Dendritic cell treated with granulocyte-macrophage colony-stimulating factor and Interleukin-4, amounts not matched to agents 40 ng/mL and 50 ng/mL, for 4 days (primary cell): ENCODE results near the gene PRXL2A.

Experiments used
- H3K27ac Mint-ChIP-seq: one replicate; pipeline ENCODE4 v1.8.0; 2022; ENCODE audit warnings: mild to moderate bottlenecking, mixed read lengths
- H3K27me3 Mint-ChIP-seq: one replicate; pipeline ENCODE4 v1.8.0; 2022; ENCODE audit warnings: mild to moderate bottlenecking, mixed read lengths
- H3K36me3 Mint-ChIP-seq: one replicate; pipeline ENCODE4 v1.8.0; 2022; ENCODE audit warnings: low read depth, mixed read lengths
- H3K4me1 Mint-ChIP-seq: one replicate; pipeline ENCODE4 v1.8.0; 2022; ENCODE audit warnings: low read depth, mixed read lengths
- H3K4me3 Mint-ChIP-seq: one replicate; pipeline ENCODE4 v1.8.0; 2022; ENCODE audit warnings: mild to moderate bottlenecking, moderate library complexity, mixed read lengths
- H3K9me3 Mint-ChIP-seq: one replicate; pipeline ENCODE4 v1.8.0; 2022; ENCODE audit warnings: mixed read lengths
- intact Hi-C: fragments of 100-400 bp; cut with micrococcal nuclease; formaldehyde crosslinking; loops from one replicate; pipeline ENCODE4 v1.15.0; 2022

The PRXL2A gene

GRCh38 chr10:80400136-80400804 lies 8.1 kb upstream of the PRXL2A start:
- Mint-ChIP-seq H3K4me1 (no peaks in the 10 kb centered on the region), H3K4me3 (no peak overlapping the region), H3K36me3 (no peaks in the 10 kb centered on the region), H3K9me3 (no peaks in the 10 kb centered on the region), H3K27me3 (peaks cover 4% of the 10 kb centered on the region), H3K27ac (no peak overlapping the region)
- intact Hi-C loops: no loop called here

GRCh38 chr10:80405035-80405434 lies 3.3 kb upstream of the PRXL2A start:
- H3K27ac Mint-ChIP-seq: no peak overlapping the region
- H3K27me3 Mint-ChIP-seq: peaks cover 34% of the 10 kb centered on the region
- H3K9me3 Mint-ChIP-seq: no peaks in the 10 kb centered on the region
- peaks cover 22% of the 10 kb centered on the region for H3K4me1 Mint-ChIP-seq
- no peaks in the 10 kb centered on the region for H3K36me3 Mint-ChIP-seq
- intact Hi-C loops: no loop called here
- H3K4me3 Mint-ChIP-seq: no peak overlapping the region

- Mint-ChIP-seq H3K36me3 (no peaks in the 10 kb centered on the region), H3K4me3 (no peak overlapping the region), H3K27ac (no peak overlapping the region), H3K4me1 (peaks cover 22% of the 10 kb centered on the region), H3K27me3 (peaks cover 38% of the 10 kb centered on the region), H3K9me3 (no peaks in the 10 kb centered on the region)
- intact Hi-C loops: no loop called here
Observed at GRCh38 chr10:80405626-80406025, 2.7 kb upstream of the PRXL2A start.

GRCh38 chr10:80406204-80406603 lies 2.1 kb upstream of the PRXL2A start:
- H3K27me3 Mint-ChIP-seq: peaks cover 43% of the 10 kb centered on the region
- H3K4me3 Mint-ChIP-seq: no peak overlapping the region
- H3K9me3 Mint-ChIP-seq: no peaks in the 10 kb centered on the region
- peaks cover 22% of the 10 kb centered on the region for H3K4me1 Mint-ChIP-seq
- intact Hi-C loops: no loop called here
- H3K36me3 Mint-ChIP-seq: no peaks in the 10 kb centered on the region
- H3K27ac Mint-ChIP-seq: no peak overlapping the region

- intact Hi-C loops: no loop called here
- Mint-ChIP-seq H3K4me3 (peak overlapping the region; percentile 73), H3K9me3 (no peaks in the 10 kb centered on the region), H3K4me1 (peaks cover 28% of the 10 kb centered on the region), H3K27me3 (peaks cover 45% of the 10 kb centered on the region), H3K27ac (peak overlapping the region; percentile 69), H3K36me3 (no peaks in the 10 kb centered on the region)
Observed at GRCh38 chr10:80407812-80408241, 524 bp upstream of the PRXL2A start.

GRCh38 chr10:80409121-80409520 lies 770 bp downstream of the PRXL2A start:
- Mint-ChIP-seq H3K9me3 (no peaks in the 10 kb centered on the region), H3K27ac (peak overlapping the region; percentile 69), H3K27me3 (peaks cover 51% of the 10 kb centered on the region), H3K36me3 (no peaks in the 10 kb centered on the region), H3K4me3 (peak overlapping the region; percentile 73), H3K4me1 (peaks cover 41% of the 10 kb centered on the region)
- intact Hi-C loops: no loop called here

- Mint-ChIP-seq H3K27ac (no peak overlapping the region), H3K9me3 (no peaks in the 10 kb centered on the region), H3K4me3 (no peak overlapping the region), H3K27me3 (peaks cover 51% of the 10 kb centered on the region), H3K36me3 (no peaks in the 10 kb centered on the region), H3K4me1 (peaks cover 42% of the 10 kb centered on the region)
- intact Hi-C loops: no loop called here
Observed at GRCh38 chr10:80410122-80410521, 1.8 kb downstream of the PRXL2A start.

GRCh38 chr10:80410578-80411145 lies 2.3 kb downstream of the PRXL2A start:
- peaks cover 51% of the 10 kb centered on the region for H3K27me3 Mint-ChIP-seq
- peaks cover 42% of the 10 kb centered on the region for H3K4me1 Mint-ChIP-seq
- H3K4me3 Mint-ChIP-seq: no peak overlapping the region
- H3K36me3 Mint-ChIP-seq: no peaks in the 10 kb centered on the region
- H3K27ac Mint-ChIP-seq: no peak overlapping the region
- intact Hi-C loops: no loop called here
- no peaks in the 10 kb centered on the region for H3K9me3 Mint-ChIP-seq

- Mint-ChIP-seq H3K9me3 (no peaks in the 10 kb centered on the region), H3K4me3 (no peak overlapping the region), H3K4me1 (peaks cover 40% of the 10 kb centered on the region), H3K27ac (no peak overlapping the region), H3K27me3 (peaks cover 48% of the 10 kb centered on the region), H3K36me3 (no peaks in the 10 kb centered on the region)
- intact Hi-C loops: no loop called here
Observed at GRCh38 chr10:80411267-80411668, 2.9 kb downstream of the PRXL2A start.

GRCh38 chr10:80411681-80412220 lies 3.4 kb downstream of the PRXL2A start:
- intact Hi-C loops: no loop called here
- H3K4me3 Mint-ChIP-seq: no peak overlapping the region
- peaks cover 37% of the 10 kb centered on the region for H3K4me1 Mint-ChIP-seq
- peaks cover 45% of the 10 kb centered on the region for H3K27me3 Mint-ChIP-seq
- no peaks in the 10 kb centered on the region for H3K9me3 Mint-ChIP-seq
- H3K36me3 Mint-ChIP-seq: no peaks in the 10 kb centered on the region
- H3K27ac Mint-ChIP-seq: no peak overlapping the region

- intact Hi-C loops: no loop called here
- Mint-ChIP-seq H3K4me3 (no peak overlapping the region), H3K4me1 (peaks cover 35% of the 10 kb centered on the region), H3K27me3 (peaks cover 39% of the 10 kb centered on the region), H3K9me3 (no peaks in the 10 kb centered on the region), H3K27ac (no peak overlapping the region), H3K36me3 (no peaks in the 10 kb centered on the region)
Observed at GRCh38 chr10:80412486-80412885, 4.1 kb downstream of the PRXL2A start.

- intact Hi-C loops: no loop called here
- Mint-ChIP-seq H3K27me3 (peaks cover 29% of the 10 kb centered on the region), H3K4me3 (no peak overlapping the region), H3K36me3 (no peaks in the 10 kb centered on the region), H3K4me1 (peaks cover 28% of the 10 kb centered on the region), H3K9me3 (no peaks in the 10 kb centered on the region), H3K27ac (no peak overlapping the region)
Observed at GRCh38 chr10:80413271-80413996, 5.1 kb downstream of the PRXL2A start.

- no peak overlapping the region for H3K4me3 Mint-ChIP-seq
- H3K9me3 Mint-ChIP-seq: no peaks in the 10 kb centered on the region
- peaks cover 21% of the 10 kb centered on the region for H3K27me3 Mint-ChIP-seq
- no peak overlapping the region for H3K27ac Mint-ChIP-seq
- H3K4me1 Mint-ChIP-seq: peaks cover 20% of the 10 kb centered on the region
- intact Hi-C loops: no loop called here
- no peaks in the 10 kb centered on the region for H3K36me3 Mint-ChIP-seq
Observed at GRCh38 chr10:80414142-80414895, 6.0 kb downstream of the PRXL2A start.
